Measurements from ENCODE around the gene FRMD4B. TPM values are rescaled to one million over a fixed set of nuclear protein-coding genes. Genes with fewer than 3 reads are reported as not detected.

Gene FRMD4B
- total and polyA plus RNA-seq, 10 of the 15 experiments (the other 5 are each of a cell fraction or from before 2014, with no cell fraction given), result 3.9 to 11.4 (median 8.0) TPM

- H3K79me2 ChIP-seq (ENCODE audit: control insufficient read depth, insufficient read depth, low read length), result no peaks in the 10 kb centered on the region
- 42% methylated on average over 1 of the region's 1 CpG for WGBS (ENCODE audit: insufficient coverage, insufficient replicate concordance, low lambda C conversion rate, missing lambda C conversion rate)
- H3K9me3 ChIP-seq (replicated peaks; ENCODE audit: control insufficient read depth, insufficient read depth, low read length), result no peaks in the 10 kb centered on the region
- FAIRE-seq (no peak), ATAC-seq (no peak), DNase-seq (ENCODE audit: low read depth, low spot score) (no peak)
- TF ChIP-seq JUNB (IDR thresholded peaks at IDR 0.05), result no peak
- no peak for TF ChIP-seq ESRRA (IDR thresholded peaks at IDR 0.05; ENCODE audit: low read length)
- TF ChIP-seq IRF3 (IDR thresholded peaks at IDR 0.05), result no peak
- no peak for TF ChIP-seq CHD4 (IDR thresholded peaks at IDR 0.05)
- TF ChIP-seq GATAD2B (conservative IDR thresholded peaks at IDR 0.05; ENCODE audit: low read depth), result no peak
- TF ChIP-seq ZNF274 (IDR thresholded peaks at IDR 0.05; ENCODE audit: insufficient read depth, insufficient read length), result no peak
- TF ChIP-seq TAF1 (IDR thresholded peaks at IDR 0.05; ENCODE audit: borderline replicate concordance, low read depth, low read length), result no peak
- TF ChIP-seq MYB (IDR thresholded peaks at IDR 0.05; ENCODE audit: borderline replicate concordance, low read depth, low read length), result no peak
- no peak for TF ChIP-seq MXI1 (IDR thresholded peaks at IDR 0.05; ENCODE audit: low read depth, low read length)
- TF ChIP-seq USF2 (IDR thresholded peaks at IDR 0.05; ENCODE audit: borderline replicate concordance, low read depth, low read length), result no peak
- H3K4me1 ChIP-seq (ENCODE audit: control insufficient read depth, insufficient read depth, low read length), result no peaks in the 10 kb centered on the region
- in situ Hi-C loops (cut with MboI) (no loop called here), intact Hi-C loops (cut with micrococcal nuclease; ENCODE audit: unreplicated experiment) (no loop called here)
- ChIA-PET SMC1A (ENCODE audit: uncharacterized antibody, unreplicated experiment) (interaction anchor here (1.0 to 2.0 kb wide), 3 partner anchors 8 to 111 kb away, joined by 3 to 10 read pairs (median 6); no protein-coding TSS in a partner anchor), CTCF (interaction anchor here (0.7 to 1.8 kb wide), 4 partner anchors 13 to 37 kb away, joined by 3 to 8 read pairs (median 4); no protein-coding TSS in a partner anchor), RAD21 (ENCODE audit: unreplicated experiment) (interaction anchor here (1.0 to 1.4 kb wide), 3 partner anchors 8 to 112 kb away, joined by 3 to 5 read pairs (median 3); no protein-coding TSS in a partner anchor), POLR2A (no interaction called here)
- BruUV-seq (replicated peaks), result no TSS peak
- H4K20me1 ChIP-seq (ENCODE audit: control insufficient read depth, insufficient read depth), result no peaks in the 10 kb centered on the region
- no peak overlapping the region for H3K4me3 ChIP-seq
- H3K27me3 ChIP-seq (replicated peaks in 1 of 2; ENCODE audit: control insufficient read depth in 2 of 2, insufficient read depth in 2 of 2, low read length in 1 of 2), result no peaks in the 10 kb centered on the region
- H3K36me3 ChIP-seq (ENCODE audit: control insufficient read depth in 2 of 2, insufficient read depth in 2 of 2, low read length in 1 of 2), result no peaks in the 10 kb centered on the region
- no peak overlapping the region for H3K27ac ChIP-seq (ENCODE audit: control insufficient read depth, insufficient read depth)
- H2AFZ ChIP-seq (ENCODE audit: control insufficient read depth, low read depth, low read length), result no peak overlapping the region
- no peak overlapping the region for H3K4me2 ChIP-seq (ENCODE audit: control insufficient read depth, insufficient read depth)
- no peak overlapping the region for H3K9ac ChIP-seq (ENCODE audit: control insufficient read depth, insufficient read depth, low read length)
Observed at GRCh38 chr3:69273896-69274295, 112.0 kb downstream of the FRMD4B start.
